Coronary artery (tissue), 2 donors: ENCODE data around the gene ACER2.

Experiments
- DNase-seq: peaks from one replicate; pipeline ENCODE4 v3.0.0-alpha.2; 2017; ENCODE audit warnings: low spot score
- H3K27ac ChIP-seq, 2 donors: fragments of 200-600 bp; sonication (generic); one replicate each; pipeline ENCODE4 v1.5.1; 2016 to 2019
- H3K4me3 ChIP-seq: fragments of 200-600 bp; sonication (generic); 2 replicates; pipeline ENCODE4 v1.5.1; 2016; ENCODE audit warnings: mild to moderate bottlenecking, moderate library complexity
- CTCF ChIP-seq: fragments of 200-600 bp; sonication (generic); IDR thresholded peaks from one replicate; pipeline ENCODE4 v1.5.1; 2019; ENCODE audit warnings: antibody characterized with exemption

The ACER2 gene

GRCh38 chr9:19470981-19471650, 62.3 kb downstream of the ACER2 start:
- no peak for TF ChIP-seq CTCF
- Histone ChIP-seq H3K4me3 (peak overlapping the region; percentile 58), H3K27ac (no peak overlapping the region)
- no peak for DNase-seq

GRCh38 chr9:19471737-19472648, 63.2 kb downstream of the ACER2 start:
- DNase-seq, result no peak
- H3K27ac ChIP-seq, result no peak overlapping the region
- peak; percentile 58 for TF ChIP-seq CTCF
- H3K4me3 ChIP-seq, result peak overlapping the region; percentile 58

- Histone ChIP-seq H3K4me3 (no peak overlapping the region), H3K27ac (no peak overlapping the region)
- TF ChIP-seq CTCF, result no peak
- no peak for DNase-seq
Measured at GRCh38 chr9:19473605-19474004, 64.8 kb downstream of the ACER2 start.

- TF ChIP-seq CTCF, result no peak
- Histone ChIP-seq H3K27ac (no peak overlapping the region), H3K4me3 (no peak overlapping the region)
- DNase-seq, result peak; percentile 11
Measured at GRCh38 chr9:19479874-19480273, 71.1 kb downstream of the ACER2 start.

GRCh38 chr9:19480345-19480744, 71.5 kb downstream of the ACER2 start:
- Histone ChIP-seq H3K27ac (no peak overlapping the region), H3K4me3 (no peak overlapping the region)
- TF ChIP-seq CTCF, result no peak
- peak; percentile 16 for DNase-seq

- no peak for TF ChIP-seq CTCF
- Histone ChIP-seq H3K4me3 (no peak overlapping the region), H3K27ac (no peak overlapping the region)
- DNase-seq, result no peak
Measured at GRCh38 chr9:19481121-19481870, 72.5 kb downstream of the ACER2 start.
